IMR-90 (cell line): ENCODE results near the gene STAP1. TPM values are rescaled to one million over a fixed set of nuclear protein-coding genes. Genes with fewer than 3 reads are reported as not detected.

Experiments
- ATAC-seq: fragments of 200-7000 bp; cut with Tn5 transposase; 2 replicates; pipeline ENCODE4 v1.9.1; 2020; ENCODE audit warnings: low read depth, mild to moderate bottlenecking, moderate library complexity
- BruUV-seq: library from RNA; stranded (reverse); fragments of 400-500 nt; replicated peaks from 2 replicates; lab custom pipeline; 2021; lab: Mats Ljungman, UMichigan
- CTCF ChIA-PET: fragments of 300-600 bp; formaldehyde crosslinking; extraction: SDS; loops from one replicate; lab custom pipeline; 2021; ENCODE audit warnings: antibody characterized with exemption; lab: Yijun Ruan, JAX
- POLR2A ChIA-PET: fragments of 300-600 bp; sonication (Branson Sonifier 250); formaldehyde crosslinking; loops from one replicate; lab custom pipeline; 2022; ENCODE audit warnings: antibody characterized with exemption; ENCODE audit not compliant: unreplicated experiment; lab: Charles Lee
- DNase-seq: peaks from one replicate; pipeline ENCODE4 v3.0.0; 2013
- H2AFZ ChIP-seq: replicated peaks from 2 replicates; pipeline ENCODE3; 2013; ENCODE audit warnings: low read length, mild to moderate bottlenecking; ENCODE audit not compliant: poor library complexity
- H2AK5ac ChIP-seq: 2 replicates; pipeline ENCODE4 v1.6.1; 2013; ENCODE audit warnings: low read depth, low read length, inconsistent platforms
- H2AK9ac ChIP-seq: replicated peaks from 2 replicates; pipeline ENCODE3; 2013; ENCODE audit warnings: mild to moderate bottlenecking, low read depth, low read length, moderate library complexity; ENCODE audit not compliant: poor library complexity
- H2BK120ac ChIP-seq: 2 replicates; pipeline ENCODE4 v1.6.1; 2013; ENCODE audit warnings: low read depth, low read length, inconsistent platforms
- H2BK15ac ChIP-seq: 3 replicates; pipeline ENCODE4 v1.6.1; 2013; ENCODE audit warnings: low read depth, low read length, inconsistent platforms
- H2BK20ac ChIP-seq: 2 replicates; pipeline ENCODE4 v1.6.1; 2013; ENCODE audit warnings: low read depth, mild to moderate bottlenecking, inconsistent platforms, low read length, moderate library complexity
- H2BK5ac ChIP-seq: 2 replicates; pipeline ENCODE4 v1.6.1; 2013; ENCODE audit warnings: mild to moderate bottlenecking, low read depth, low read length, inconsistent platforms; ENCODE audit not compliant: poor library complexity, severe bottlenecking
- H3K14ac ChIP-seq: replicated peaks from 2 replicates; pipeline ENCODE4 v1.6.1; 2013; ENCODE audit warnings: low read depth, low read length, inconsistent platforms
- H3K18ac ChIP-seq: 2 replicates; pipeline ENCODE4 v1.6.1; 2013; ENCODE audit warnings: low read depth, low read length, control low read depth
- H3K23ac ChIP-seq: 2 replicates; pipeline ENCODE4 v1.6.1; 2013; ENCODE audit warnings: low read depth, low read length, inconsistent platforms
- H3K27ac ChIP-seq: 2 replicates; pipeline ENCODE4 v1.5.1; 2013; ENCODE audit warnings: mild to moderate bottlenecking, control low read depth, low read length; ENCODE audit not compliant: insufficient read depth
- H3K27me3 ChIP-seq: 2 replicates; pipeline ENCODE4 v1.6.1; 2013; ENCODE audit warnings: low read length; ENCODE audit not compliant: control insufficient read depth, insufficient read depth
- H3K36me3 ChIP-seq: 2 replicates; pipeline ENCODE4 v1.6.1; 2013; ENCODE audit warnings: low read length, mixed read lengths; ENCODE audit not compliant: control insufficient read depth, insufficient read depth
- H3K4ac ChIP-seq: 2 replicates; pipeline ENCODE4 v1.6.1; 2013; ENCODE audit warnings: low read depth, low read length, inconsistent platforms
- H3K4me1 ChIP-seq: 2 replicates; pipeline ENCODE4 v1.6.1; 2013; ENCODE audit warnings: low read length, mixed read lengths; ENCODE audit not compliant: control insufficient read depth, insufficient read depth
- H3K4me2 ChIP-seq: 2 replicates; pipeline ENCODE4 v1.6.1; 2013; ENCODE audit warnings: low read depth, mild to moderate bottlenecking, control low read depth, low read length, moderate library complexity
- H3K4me3 ChIP-seq: 2 replicates; pipeline ENCODE4 v1.5.1; 2013; ENCODE audit warnings: low read depth, mild to moderate bottlenecking, control low read depth, low read length, moderate library complexity; ENCODE audit not compliant: insufficient read depth
- H3K56ac ChIP-seq: 2 replicates; pipeline ENCODE4 v1.6.1; 2013; ENCODE audit warnings: low read length, inconsistent platforms; ENCODE audit not compliant: insufficient read depth; ENCODE audit errors: extremely low read depth
- H3K79me1 ChIP-seq, 2 experiments: 2 replicates each; pipeline ENCODE4 v1.6.1; 2013; ENCODE audit warnings: low read length in 2 of 2, inconsistent platforms in 1 of 2, low read depth in 1 of 2
- H3K9ac ChIP-seq: 2 replicates; pipeline ENCODE4 v1.6.1; 2013; ENCODE audit warnings: low read depth, low read length, control low read depth
- H3K9me1 ChIP-seq: 2 replicates; pipeline ENCODE4 v1.6.1; 2013; ENCODE audit warnings: low read length, inconsistent platforms; ENCODE audit not compliant: insufficient read depth
- H3K9me3 ChIP-seq: 2 replicates; pipeline ENCODE4 v1.6.1; 2013; ENCODE audit warnings: low read length; ENCODE audit not compliant: control insufficient read depth, insufficient read depth
- H4K20me1 ChIP-seq: 2 replicates; pipeline ENCODE4 v1.6.1; 2013; ENCODE audit warnings: low read length, inconsistent platforms; ENCODE audit not compliant: insufficient read depth
- H4K5ac ChIP-seq: 2 replicates; pipeline ENCODE4 v1.6.1; 2013; ENCODE audit warnings: mild to moderate bottlenecking, low read depth, low read length, control low read depth
- H4K8ac ChIP-seq, 2 experiments: 2 replicates each; pipeline ENCODE4 v1.6.1; 2013; ENCODE audit warnings: low read depth in 2 of 2, low read length in 2 of 2, control low read depth in 1 of 2, inconsistent platforms in 1 of 2
- H4K91ac ChIP-seq: 2 replicates; pipeline ENCODE4 v1.6.1; 2013; ENCODE audit warnings: low read depth, low read length, inconsistent platforms; ENCODE audit not compliant: insufficient read depth
- BHLHE40 ChIP-seq: fragments of 150-350 bp; IDR thresholded peaks from 2 replicates; pipeline ENCODE4 v1.6.1; 2016; ENCODE audit warnings: mild to moderate bottlenecking, low read depth, low read length
- CEBPB ChIP-seq: IDR thresholded peaks from 2 replicates; pipeline ENCODE4 v1.6.1; 2012; ENCODE audit warnings: low read depth, low read length, improper control_type of control experiment
- CHD1 ChIP-seq: IDR thresholded peaks from 2 replicates; pipeline ENCODE4 v1.6.1; 2012; ENCODE audit warnings: low read depth, low read length, improper control_type of control experiment
- FOS ChIP-seq: fragments of 150-350 bp; IDR thresholded peaks from 2 replicates; pipeline ENCODE4 v1.6.1; 2016; ENCODE audit warnings: low read depth, low read length
- MAFK ChIP-seq: IDR thresholded peaks from 2 replicates; pipeline ENCODE4 v1.6.1; 2012; ENCODE audit warnings: low read depth, low read length, improper control_type of control experiment
- MAZ ChIP-seq: IDR thresholded peaks from 2 replicates; pipeline ENCODE4 v1.6.1; 2012; ENCODE audit warnings: low read depth, mild to moderate bottlenecking, low read length, improper control_type of control experiment, moderate library complexity, borderline replicate concordance
- MXI1 ChIP-seq: IDR thresholded peaks from 2 replicates; pipeline ENCODE4 v1.6.1; 2012; ENCODE audit warnings: low read depth, mild to moderate bottlenecking, low read length, moderate library complexity, borderline replicate concordance
- NFE2L2 ChIP-seq: fragments of 150-350 bp; IDR thresholded peaks from 2 replicates; pipeline ENCODE4 v1.6.1; 2016; ENCODE audit warnings: low read depth, mild to moderate bottlenecking, low read length
- POLR2A ChIP-seq: IDR thresholded peaks from 2 replicates; pipeline ENCODE4 v1.6.1; 2012; ENCODE audit warnings: mild to moderate bottlenecking, low read depth, low read length
- RAD21 ChIP-seq: IDR thresholded peaks from 2 replicates; pipeline ENCODE4 v1.6.1; 2012; ENCODE audit warnings: low read length, improper control_type of control experiment
- RCOR1 ChIP-seq: IDR thresholded peaks from 2 replicates; pipeline ENCODE4 v1.6.1; 2012; ENCODE audit warnings: mild to moderate bottlenecking, low read length, improper control_type of control experiment; ENCODE audit not compliant: insufficient replicate concordance
- RFX5 ChIP-seq: IDR thresholded peaks from 2 replicates; pipeline ENCODE4 v1.8.0; 2012; ENCODE audit warnings: low read depth, mild to moderate bottlenecking, low read length, moderate library complexity
- SMC3 ChIP-seq: fragments of 150-350 bp; IDR thresholded peaks from 2 replicates; pipeline ENCODE4 v1.6.1; 2016; ENCODE audit warnings: low read depth, mild to moderate bottlenecking, antibody characterized with exemption, low read length, moderate library complexity
- USF2 ChIP-seq: fragments of 150-350 bp; IDR thresholded peaks from 2 replicates; pipeline ENCODE4 v1.6.1; 2017; ENCODE audit warnings: mild to moderate bottlenecking, antibody characterized with exemption, low read length, low read depth
- WGBS, 2 experiments: methylation state at CpG; one replicate each; pipeline versions ENCODE4 v1.1.5 to v1.1.7; 2013; ENCODE audit warnings: missing lambda C conversion rate in 2 of 2; ENCODE audit not compliant: insufficient read length in 1 of 2; ENCODE audit errors: extremely low coverage in 2 of 2; 5-methylcytosine and 5-hydroxymethylcytosine counted together
- dilution Hi-C: fragments of 300-500 bp; cut with HindIII; formaldehyde crosslinking; loops from one replicate; pipeline ENCODE4 v1.14.3; 2018; ENCODE audit warnings: low sequenced_read_pairs; ENCODE audit not compliant: unreplicated experiment
- in situ Hi-C: fragments of 300-500 bp; cut with MboI; formaldehyde crosslinking; loops from 3 replicates; pipeline ENCODE4 v1.14.3; 2019; ENCODE audit warnings: low sequenced_read_pairs, inconsistent platforms, mixed read lengths
- intact Hi-C: fragments of 100-400 bp; cut with micrococcal nuclease; formaldehyde crosslinking; loops from 2 replicates; pipeline ENCODE4 v1.10.0; 2022
- polyA plus RNA-seq, 3 experiments: library from polyadenylated mRNA; depleted of rRNA; stranded (reverse); fragments of >200 nt; gene quantifications; 2 replicates each; pipeline ENCODE4 v1.2.3, GENCODE V29; 2012; ENCODE audit warnings: low replicate concordance in 1 of 3
- total RNA-seq: library from RNA; depleted of rRNA; stranded (reverse); fragments of >200 nt; gene quantifications from 2 replicates; pipeline ENCODE4 v1.2.3, GENCODE V29; 2012
- TF ChIP-seq, protein P1 (sequence below): fragments of 150-350 bp; IDR thresholded peaks from 2 replicates; pipeline ENCODE4 v1.6.1; 2016; ENCODE audit warnings: low read depth, mild to moderate bottlenecking, low read length, moderate library complexity, borderline replicate concordance
- TF ChIP-seq, protein P2 (sequence below): conservative IDR thresholded peaks from 2 replicates; pipeline ENCODE4 v1.5.1; 2012; ENCODE audit warnings: mild to moderate bottlenecking, low read depth, low read length, improper control_type of control experiment

The STAP1 gene
- total and polyA plus RNA-seq, 2 of the 4 experiments (the other 2 are of a cell fraction) = not detected

GRCh38 chr4:67616478-67616877 lies 58.0 kb downstream of the STAP1 start:
- BruUV-seq = no TSS peak
- Histone ChIP-seq H4K91ac (no peak overlapping the region), H3K18ac (no peak overlapping the region), H3K9me1 (no peaks in the 10 kb centered on the region), H2AFZ (no peak overlapping the region), H4K20me1 (no peaks in the 10 kb centered on the region), H4K5ac (no peak overlapping the region), H3K4me2 (no peak overlapping the region), H3K79me1 (no peaks in the 10 kb centered on the region), H3K9ac (no peak overlapping the region), H3K23ac (no peak overlapping the region), H2BK5ac (no peak overlapping the region), H2BK20ac (no peak overlapping the region), H2AK9ac (no peak overlapping the region), H2BK15ac (no peak overlapping the region), H3K14ac (no peak overlapping the region), H3K56ac (no peak overlapping the region), H3K4me1 (no peaks in the 10 kb centered on the region), H3K4me3 (no peak overlapping the region), H3K9me3 (no peaks in the 10 kb centered on the region), H4K8ac (no peak overlapping the region), H3K27ac (no peak overlapping the region), H2AK5ac (no peak overlapping the region), H3K36me3 (peaks cover 10% of the 10 kb centered on the region), H3K4ac (no peak overlapping the region), H2BK120ac (no peak overlapping the region), H3K27me3 (no peaks in the 10 kb centered on the region)
- intact Hi-C loops (no loop called here), in situ Hi-C loops (no loop called here), dilution Hi-C loops (no loop called here)
- WGBS, 2 experiments = no CpG with 5 or more reads among the region's 1 CpG
- no peak for DNase-seq
- POLR2A ChIA-PET = no interaction called here
- ATAC-seq = no peak
- no peak for TF ChIP-seq RCOR1
- no peak for TF ChIP-seq MAZ
- TF ChIP-seq CHD1 = no peak
- TF ChIP-seq NFE2L2 = no peak
- TF ChIP-seq, protein P1, sequence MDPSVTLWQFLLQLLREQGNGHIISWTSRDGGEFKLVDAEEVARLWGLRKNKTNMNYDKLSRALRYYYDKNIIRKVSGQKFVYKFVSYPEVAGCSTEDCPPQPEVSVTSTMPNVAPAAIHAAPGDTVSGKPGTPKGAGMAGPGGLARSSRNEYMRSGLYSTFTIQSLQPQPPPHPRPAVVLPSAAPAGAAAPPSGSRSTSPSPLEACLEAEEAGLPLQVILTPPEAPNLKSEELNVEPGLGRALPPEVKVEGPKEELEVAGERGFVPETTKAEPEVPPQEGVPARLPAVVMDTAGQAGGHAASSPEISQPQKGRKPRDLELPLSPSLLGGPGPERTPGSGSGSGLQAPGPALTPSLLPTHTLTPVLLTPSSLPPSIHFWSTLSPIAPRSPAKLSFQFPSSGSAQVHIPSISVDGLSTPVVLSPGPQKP = no peak
- TF ChIP-seq MAFK = no peak
- no peak for TF ChIP-seq CEBPB
- no peak for TF ChIP-seq USF2
- no peak for TF ChIP-seq MXI1
- TF ChIP-seq FOS = no peak
- TF ChIP-seq, protein P2, sequence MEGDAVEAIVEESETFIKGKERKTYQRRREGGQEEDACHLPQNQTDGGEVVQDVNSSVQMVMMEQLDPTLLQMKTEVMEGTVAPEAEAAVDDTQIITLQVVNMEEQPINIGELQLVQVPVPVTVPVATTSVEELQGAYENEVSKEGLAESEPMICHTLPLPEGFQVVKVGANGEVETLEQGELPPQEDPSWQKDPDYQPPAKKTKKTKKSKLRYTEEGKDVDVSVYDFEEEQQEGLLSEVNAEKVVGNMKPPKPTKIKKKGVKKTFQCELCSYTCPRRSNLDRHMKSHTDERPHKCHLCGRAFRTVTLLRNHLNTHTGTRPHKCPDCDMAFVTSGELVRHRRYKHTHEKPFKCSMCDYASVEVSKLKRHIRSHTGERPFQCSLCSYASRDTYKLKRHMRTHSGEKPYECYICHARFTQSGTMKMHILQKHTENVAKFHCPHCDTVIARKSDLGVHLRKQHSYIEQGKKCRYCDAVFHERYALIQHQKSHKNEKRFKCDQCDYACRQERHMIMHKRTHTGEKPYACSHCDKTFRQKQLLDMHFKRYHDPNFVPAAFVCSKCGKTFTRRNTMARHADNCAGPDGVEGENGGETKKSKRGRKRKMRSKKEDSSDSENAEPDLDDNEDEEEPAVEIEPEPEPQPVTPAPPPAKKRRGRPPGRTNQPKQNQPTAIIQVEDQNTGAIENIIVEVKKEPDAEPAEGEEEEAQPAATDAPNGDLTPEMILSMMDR = no peak
- TF ChIP-seq BHLHE40 = no peak
- no peak for TF ChIP-seq SMC3
- no peak for TF ChIP-seq RFX5
- no peak for TF ChIP-seq RAD21
- no peak for TF ChIP-seq POLR2A
- CTCF ChIA-PET = no interaction called here
